Astrocyte (in vitro differentiated cells and primary cell): ENCODE data around the gene TACR1. TPM values are rescaled to one million over a fixed set of nuclear protein-coding genes. Genes with fewer than 3 reads are reported as not detected.
A peak's percentile ranks its signal among the peaks of the same experiment; 100 is the strongest.

ENCODE experiments used
- DNase-seq: peaks from one replicate; pipeline ENCODE4 v3.0.0-alpha.2; 2010; ENCODE audit warnings: low read depth
- FAIRE-seq: peaks from 2 replicates; lab custom pipeline; 2011; peaks lifted over from hg19 to GRCh38; lab: Jason Lieb, UNC
- H2AFZ ChIP-seq: 2 replicates; pipeline ENCODE4 v1.6.0; 2012; ENCODE audit warnings: low read depth, low read length, inconsistent platforms
- H3K27ac ChIP-seq: 2 replicates; pipeline ENCODE4 v1.5.1; 2011; ENCODE audit warnings: low read depth, low read length, inconsistent platforms
- H3K27me3 ChIP-seq: 2 replicates; pipeline ENCODE4 v1.6.0; 2011; ENCODE audit warnings: low read length, inconsistent platforms; ENCODE audit not compliant: insufficient read depth
- H3K36me3 ChIP-seq: 2 replicates; pipeline ENCODE4 v1.5.1; 2011; ENCODE audit warnings: low read length, inconsistent platforms; ENCODE audit not compliant: insufficient read depth
- H3K4me1 ChIP-seq: 2 replicates; pipeline ENCODE4 v1.5.1; 2011; ENCODE audit warnings: low read length, inconsistent platforms; ENCODE audit not compliant: insufficient read depth
- H3K4me2 ChIP-seq: 2 replicates; pipeline ENCODE4 v1.6.0; 2012; ENCODE audit warnings: low read length, inconsistent platforms
- H3K4me3 ChIP-seq: 2 replicates; pipeline ENCODE4 v1.5.1; 2011; ENCODE audit warnings: low read depth, mild to moderate bottlenecking, low read length, inconsistent platforms; ENCODE audit not compliant: insufficient read depth
- H3K79me2 ChIP-seq: 2 replicates; pipeline ENCODE4 v1.6.0; 2012; ENCODE audit warnings: mild to moderate bottlenecking, low read length, inconsistent platforms; ENCODE audit not compliant: insufficient read depth
- H3K9ac ChIP-seq: 2 replicates; pipeline ENCODE4 v1.6.0; 2012; ENCODE audit warnings: mild to moderate bottlenecking, low read length, inconsistent platforms
- H3K9me3 ChIP-seq: 2 replicates; pipeline ENCODE4 v1.5.1; 2012; ENCODE audit warnings: low read depth, mild to moderate bottlenecking, low read length, inconsistent platforms; ENCODE audit not compliant: insufficient read depth
- H4K20me1 ChIP-seq: 2 replicates; pipeline ENCODE4 v1.6.0; 2012; ENCODE audit warnings: low read length, inconsistent platforms; ENCODE audit not compliant: insufficient read depth
- H3K27ac Mint-ChIP-seq: one replicate; pipeline ENCODE4 v1.8.0; 2021; ENCODE audit warnings: mild to moderate bottlenecking, mixed read lengths; ENCODE audit not compliant: unreplicated experiment
- H3K27me3 Mint-ChIP-seq: one replicate; pipeline ENCODE4 v1.8.0; 2021; ENCODE audit warnings: low read depth, mixed read lengths; ENCODE audit not compliant: unreplicated experiment
- H3K36me3 Mint-ChIP-seq: one replicate; pipeline ENCODE4 v1.8.0; 2021; ENCODE audit warnings: low read depth, mixed read lengths; ENCODE audit not compliant: unreplicated experiment
- H3K4me1 Mint-ChIP-seq: one replicate; pipeline ENCODE4 v1.8.0; 2021; ENCODE audit warnings: low read depth, mixed read lengths; ENCODE audit not compliant: unreplicated experiment
- H3K4me3 Mint-ChIP-seq: one replicate; pipeline ENCODE4 v1.8.0; 2021; ENCODE audit warnings: mild to moderate bottlenecking, moderate library complexity, mixed read lengths; ENCODE audit not compliant: unreplicated experiment
- H3K9me3 Mint-ChIP-seq: one replicate; pipeline ENCODE4 v1.8.0; 2021; ENCODE audit warnings: mild to moderate bottlenecking, mixed read lengths; ENCODE audit not compliant: unreplicated experiment
- CTCF ChIP-seq: IDR thresholded peaks from 2 replicates; pipeline ENCODE4 v1.5.1; 2011; ENCODE audit warnings: low read depth, mild to moderate bottlenecking, inconsistent platforms, low read length, moderate library complexity; ENCODE audit not compliant: insufficient read depth
- EZH2 ChIP-seq: IDR thresholded peaks from 2 replicates; pipeline ENCODE4 v1.6.1; 2012; ENCODE audit warnings: mild to moderate bottlenecking, low read length, inconsistent platforms; ENCODE audit not compliant: insufficient read depth
- total RNA-seq: library from RNA; stranded (reverse); gene quantifications from 2 replicates; pipeline ENCODE4 v1.2.1, GENCODE V29; 2021

The TACR1 gene
- total RNA-seq, 1 donor from 2014 or later, result not detected

GRCh38 chr2:75025633-75026380, 173.5 kb downstream of the TACR1 start:
- H3K4me3 ChIP-seq, result no peak overlapping the region
- Mint-ChIP-seq H3K9me3 (no peaks in the 10 kb centered on the region), H3K4me1 (peaks cover 20% of the 10 kb centered on the region), H3K4me3 (no peak overlapping the region), H3K27me3 (peaks cover 4% of the 10 kb centered on the region), H3K27ac (no peak overlapping the region), H3K36me3 (no peaks in the 10 kb centered on the region)
- H3K79me2 ChIP-seq, result no peaks in the 10 kb centered on the region
- H3K27me3 ChIP-seq, result no peaks in the 10 kb centered on the region
- no peak overlapping the region for H3K9ac ChIP-seq
- no peaks in the 10 kb centered on the region for H4K20me1 ChIP-seq
- DNase-seq (peak; percentile 22), FAIRE-seq (no peak)
- H3K9me3 ChIP-seq, result no peaks in the 10 kb centered on the region
- H3K4me1 ChIP-seq, result peaks cover 10% of the 10 kb centered on the region
- H3K4me2 ChIP-seq, result no peak overlapping the region
- TF ChIP-seq CTCF, result no peak
- TF ChIP-seq EZH2, result no peak
- no peak overlapping the region for H3K27ac ChIP-seq
- no peaks in the 10 kb centered on the region for H3K36me3 ChIP-seq
- no peak overlapping the region for H2AFZ ChIP-seq

DNA sequence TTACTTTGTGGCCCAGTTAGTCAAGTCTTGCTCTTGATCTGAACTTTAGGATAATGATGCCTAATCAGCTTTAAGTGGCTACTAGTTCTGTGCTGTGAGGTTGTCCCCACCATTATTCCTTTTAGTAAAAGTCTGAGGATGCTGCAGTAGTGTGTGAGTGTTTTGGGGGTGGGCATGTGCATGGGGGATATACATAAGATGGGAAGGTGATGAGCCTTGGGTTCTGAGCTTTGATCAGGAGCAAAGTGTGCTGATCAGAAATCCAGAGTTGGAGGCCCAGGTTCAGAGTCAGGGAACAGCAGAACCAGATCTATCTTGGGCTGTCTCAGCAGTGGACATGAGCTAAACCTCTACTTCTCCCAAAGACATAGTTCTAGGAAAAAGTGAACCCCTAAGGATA, 174.1 kb downstream of the TACR1 start:
- Histone ChIP-seq H3K9ac (no peak overlapping the region), H3K4me1 (peaks cover 10% of the 10 kb centered on the region), H3K9me3 (no peaks in the 10 kb centered on the region), H3K79me2 (no peaks in the 10 kb centered on the region), H3K4me3 (no peak overlapping the region), H3K27ac (no peak overlapping the region), H2AFZ (no peak overlapping the region), H4K20me1 (no peaks in the 10 kb centered on the region), H3K27me3 (no peaks in the 10 kb centered on the region), H3K36me3 (no peaks in the 10 kb centered on the region), H3K4me2 (no peak overlapping the region)
- H3K4me1 Mint-ChIP-seq, result peaks cover 17% of the 10 kb centered on the region
- DNase-seq (no peak), FAIRE-seq (no peak)
- no peak overlapping the region for H3K4me3 Mint-ChIP-seq
- TF ChIP-seq EZH2, result no peak
- TF ChIP-seq CTCF, result no peak
- no peak overlapping the region for H3K27ac Mint-ChIP-seq
- no peaks in the 10 kb centered on the region for H3K9me3 Mint-ChIP-seq
- no peaks in the 10 kb centered on the region for H3K36me3 Mint-ChIP-seq
- H3K27me3 Mint-ChIP-seq, result peaks cover 6% of the 10 kb centered on the region
